Smooth muscle cell (in vitro differentiated cells): ENCODE results near the gene FMN1. TPM values are rescaled to one million over a fixed set of nuclear protein-coding genes. Genes with fewer than 3 reads are reported as not detected.
"Not testable (repeated sequence)": the region's sequence is repeated elsewhere in the genome, so short reads cannot be mapped to it uniquely, and the experiment has no call there.

Source experiments
- DNase-seq: peaks from one replicate; lab custom pipeline; 2025; ENCODE audit not compliant: unreplicated experiment; lab: John Stamatoyannopoulos, UW
- H2AFZ ChIP-seq: fragments of 200-600 bp; sonication (generic); 2 replicates; pipeline ENCODE4 v1.6.0; 2016; ENCODE audit warnings: antibody characterized with exemption, low read depth, mild to moderate bottlenecking
- H3F3A ChIP-seq: fragments of 200-600 bp; sonication (generic); 2 replicates; pipeline ENCODE4 v1.6.0; 2017; ENCODE audit warnings: antibody characterized with exemption, low read depth
- H3K27ac ChIP-seq: fragments of 200-600 bp; sonication (generic); 2 replicates; pipeline ENCODE4 v1.5.1; 2016; ENCODE audit warnings: low read depth, mild to moderate bottlenecking
- H3K27me3 ChIP-seq: fragments of 200-600 bp; sonication (generic); 2 replicates; pipeline ENCODE4 v1.6.1; 2016; ENCODE audit warnings: low read depth, mild to moderate bottlenecking
- H3K36me3 ChIP-seq: fragments of 200-600 bp; sonication (generic); 2 replicates; pipeline ENCODE4 v1.5.1; 2016; ENCODE audit warnings: low read depth
- H3K4me1 ChIP-seq: fragments of 200-600 bp; sonication (generic); 2 replicates; pipeline ENCODE4 v1.5.1; 2016; ENCODE audit warnings: low read depth
- H3K4me2 ChIP-seq: fragments of 200-600 bp; sonication (generic); 2 replicates; pipeline ENCODE4 v1.6.0; 2016; ENCODE audit warnings: mild to moderate bottlenecking
- H3K4me3 ChIP-seq: fragments of 200-600 bp; sonication (generic); 2 replicates; pipeline ENCODE4 v1.5.1; 2016; ENCODE audit warnings: mild to moderate bottlenecking
- H3K79me2 ChIP-seq: fragments of 200-600 bp; sonication (generic); 2 replicates; pipeline ENCODE4 v1.6.0; 2016; ENCODE audit warnings: low read depth, mild to moderate bottlenecking
- H3K9ac ChIP-seq: fragments of 200-600 bp; sonication (generic); 2 replicates; pipeline ENCODE4 v1.6.0; 2016; ENCODE audit warnings: low read depth
- H3K9me3 ChIP-seq: fragments of 200-600 bp; sonication (generic); replicated peaks from 2 replicates; pipeline ENCODE4 v1.5.1; 2016; ENCODE audit warnings: low read depth
- H4K20me1 ChIP-seq: fragments of 200-600 bp; sonication (generic); 2 replicates; pipeline ENCODE4 v1.6.0; 2016; ENCODE audit warnings: low read depth
- WGBS: methylation state at CpG from one replicate; pipeline ENCODE4 v1.1.7; 2016; ENCODE audit warnings: low lambda C conversion rate; 5-methylcytosine and 5-hydroxymethylcytosine counted together
- polyA plus RNA-seq: library from polyadenylated mRNA; unstranded; fragments of >200 nt; fragmentation: Nextera tagmentation; extraction: Ambion mirVana; gene quantifications from 2 replicates; pipeline ENCODE4 v1.2.1, GENCODE V29; 2016
- total RNA-seq: library from RNA; depleted of rRNA; stranded (reverse); fragments of >200 nt; gene quantifications from 2 replicates; pipeline ENCODE4 v1.2.3, GENCODE V29; 2014
- TF ChIP-seq, protein P1 (sequence below): fragments of 200-600 bp; sonication (generic); IDR thresholded peaks from 2 replicates; pipeline ENCODE4 v1.5.1; 2017; ENCODE audit warnings: borderline replicate concordance, mild to moderate bottlenecking, antibody characterized with exemption; ENCODE audit not compliant: insufficient read depth, poor library complexity, severe bottlenecking

The FMN1 gene
- total and polyA plus RNA-seq, 2 experiments from 2014 or later, result 0.08 to 4.0 TPM

DNA sequence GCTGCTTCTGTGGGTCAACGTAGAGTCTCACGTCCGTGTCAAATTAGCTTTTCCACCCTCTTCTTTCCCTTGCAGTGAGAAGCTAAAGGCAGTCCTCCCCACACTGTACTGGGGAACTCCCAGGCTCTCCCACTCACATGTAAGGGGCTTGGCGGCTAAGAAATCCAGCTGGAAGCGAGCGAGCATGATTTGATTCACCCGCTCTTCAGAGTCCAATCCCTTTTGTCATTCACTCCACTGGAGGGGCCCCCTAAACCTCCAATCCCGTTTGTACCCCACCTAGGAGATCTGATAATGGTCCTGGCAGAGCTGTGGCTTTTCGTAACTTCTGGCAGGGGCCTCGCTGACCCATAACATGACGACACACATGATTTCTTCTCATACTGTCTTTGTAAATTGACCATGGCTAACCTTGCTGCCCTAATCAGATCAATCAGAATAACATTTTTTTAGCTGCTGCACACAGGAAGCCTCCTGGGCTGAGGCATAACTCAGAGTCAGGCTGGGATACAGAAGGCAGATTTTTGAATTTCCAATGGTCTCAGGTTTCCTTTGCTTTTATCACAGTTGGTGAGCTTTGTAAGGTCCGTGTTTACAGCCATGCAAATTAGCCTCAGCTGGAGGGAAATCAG, 241.5 kb downstream of the FMN1 start:
- Histone ChIP-seq H3F3A (no peaks in the 10 kb centered on the region), H3K27me3 (no peaks in the 10 kb centered on the region), H3K79me2 (no peaks in the 10 kb centered on the region), H3K27ac (no peak overlapping the region), H2AFZ (no peak overlapping the region), H3K36me3 (no peaks in the 10 kb centered on the region), H3K4me1 (peaks cover 3% of the 10 kb centered on the region), H3K4me2 (no peak overlapping the region), H3K4me3 (no peak overlapping the region), H3K9ac (no peak overlapping the region), H3K9me3 (no peaks in the 10 kb centered on the region), H4K20me1 (no peaks in the 10 kb centered on the region)
- DNase-seq, result no peak
- WGBS, result 76% methylated on average over 12 of the region's 12 CpGs
- TF ChIP-seq, protein P1, sequence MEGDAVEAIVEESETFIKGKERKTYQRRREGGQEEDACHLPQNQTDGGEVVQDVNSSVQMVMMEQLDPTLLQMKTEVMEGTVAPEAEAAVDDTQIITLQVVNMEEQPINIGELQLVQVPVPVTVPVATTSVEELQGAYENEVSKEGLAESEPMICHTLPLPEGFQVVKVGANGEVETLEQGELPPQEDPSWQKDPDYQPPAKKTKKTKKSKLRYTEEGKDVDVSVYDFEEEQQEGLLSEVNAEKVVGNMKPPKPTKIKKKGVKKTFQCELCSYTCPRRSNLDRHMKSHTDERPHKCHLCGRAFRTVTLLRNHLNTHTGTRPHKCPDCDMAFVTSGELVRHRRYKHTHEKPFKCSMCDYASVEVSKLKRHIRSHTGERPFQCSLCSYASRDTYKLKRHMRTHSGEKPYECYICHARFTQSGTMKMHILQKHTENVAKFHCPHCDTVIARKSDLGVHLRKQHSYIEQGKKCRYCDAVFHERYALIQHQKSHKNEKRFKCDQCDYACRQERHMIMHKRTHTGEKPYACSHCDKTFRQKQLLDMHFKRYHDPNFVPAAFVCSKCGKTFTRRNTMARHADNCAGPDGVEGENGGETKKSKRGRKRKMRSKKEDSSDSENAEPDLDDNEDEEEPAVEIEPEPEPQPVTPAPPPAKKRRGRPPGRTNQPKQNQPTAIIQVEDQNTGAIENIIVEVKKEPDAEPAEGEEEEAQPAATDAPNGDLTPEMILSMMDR, result no peak

DNA sequence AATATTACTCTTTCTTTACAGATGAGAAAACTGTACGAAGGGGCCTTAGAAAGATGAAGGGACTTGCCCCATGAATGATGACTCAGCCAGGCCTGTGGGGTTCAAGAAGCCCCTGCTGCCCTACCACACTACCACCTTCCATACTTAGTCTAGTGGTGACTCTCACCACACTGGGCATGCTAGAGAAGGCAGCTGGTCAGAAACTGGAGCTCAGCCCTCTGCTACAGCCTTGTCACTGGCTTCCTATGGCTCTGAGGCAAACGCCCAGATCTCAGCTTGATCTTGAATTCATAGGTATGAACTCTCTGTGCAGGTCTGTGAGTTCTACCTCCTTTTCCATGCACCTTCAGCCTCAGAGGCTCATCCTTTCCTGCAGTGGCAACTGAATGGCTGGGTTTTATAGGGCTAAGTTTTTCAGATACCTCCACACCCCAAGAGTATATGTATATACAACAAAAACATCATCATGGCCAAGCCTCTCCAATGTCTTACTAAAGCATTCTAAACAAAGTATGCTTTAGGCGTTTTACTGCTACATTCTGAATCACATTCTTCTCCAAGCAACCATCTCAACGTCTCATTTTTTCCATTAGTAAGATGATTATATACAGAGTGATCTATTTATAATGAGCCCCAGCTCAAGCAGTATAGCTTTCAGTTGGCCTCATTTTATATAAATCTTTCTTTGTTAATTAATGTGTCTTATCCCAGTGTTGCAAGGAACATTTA, 242.6 kb downstream of the FMN1 start:
- no peak overlapping the region for H3K4me3 ChIP-seq
- H3K4me2 ChIP-seq, result no peak overlapping the region
- no peak for DNase-seq
- H3K79me2 ChIP-seq, result no peaks in the 10 kb centered on the region
- no peaks in the 10 kb centered on the region for H3K9me3 ChIP-seq
- TF ChIP-seq, protein P1, result no peak
- H3K27ac ChIP-seq, result no peak overlapping the region
- no peaks in the 10 kb centered on the region for H3F3A ChIP-seq
- no peak overlapping the region for H2AFZ ChIP-seq
- H3K36me3 ChIP-seq, result no peaks in the 10 kb centered on the region
- WGBS, result 92% methylated on average over 4 of the region's 4 CpGs
- H3K9ac ChIP-seq, result no peak overlapping the region
- no peaks in the 10 kb centered on the region for H3K27me3 ChIP-seq
- H3K4me1 ChIP-seq, result peaks cover 3% of the 10 kb centered on the region
- H4K20me1 ChIP-seq, result no peaks in the 10 kb centered on the region

DNA sequence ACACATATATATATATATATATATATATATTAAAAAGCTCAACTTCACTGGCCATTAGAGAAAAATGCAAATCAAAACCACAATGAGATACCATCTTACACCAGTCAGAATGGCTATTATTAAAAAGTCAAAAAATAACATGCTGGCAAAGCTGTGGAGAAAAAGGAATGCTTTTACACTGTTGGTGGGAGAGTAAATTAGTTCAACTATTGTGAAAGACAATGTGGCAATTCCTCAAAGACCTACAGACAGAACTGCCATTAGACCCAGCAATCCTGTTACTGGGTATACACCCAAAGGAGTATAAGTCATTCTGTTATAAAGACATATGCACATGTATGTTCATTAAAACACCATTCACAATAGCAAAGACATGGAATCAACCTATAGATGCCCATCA, 244.5 kb downstream of the FMN1 start:
- not testable (repeated sequence) for H3F3A ChIP-seq, H3K4me2 ChIP-seq, H3K79me2 ChIP-seq, H3K36me3 ChIP-seq, H3K9me3 ChIP-seq, DNase-seq, H4K20me1 ChIP-seq, H3K27me3 ChIP-seq, H3K9ac ChIP-seq, H3K4me1 ChIP-seq, H2AFZ ChIP-seq, H3K4me3 ChIP-seq, H3K27ac ChIP-seq

DNA sequence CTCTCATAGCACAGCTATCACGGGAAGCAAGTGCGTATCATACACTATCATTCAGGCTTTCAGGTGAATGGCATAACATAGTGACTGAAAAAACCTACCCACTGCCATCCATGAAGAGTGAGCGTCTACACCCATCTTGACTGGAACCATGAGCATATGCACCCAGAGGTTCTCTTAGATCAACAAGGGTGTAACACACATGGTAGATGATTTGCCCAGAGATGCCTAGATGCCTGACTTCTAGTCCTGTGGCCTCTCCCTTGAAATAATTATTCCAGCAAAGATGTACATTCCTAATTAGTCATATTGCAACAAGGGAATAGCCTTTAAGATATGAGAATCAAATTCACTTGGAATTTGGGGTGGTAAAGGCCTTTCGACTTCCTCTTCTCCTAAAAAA, 248.3 kb downstream of the FMN1 start:
- 96% methylated on average over 4 of the region's 4 CpGs for WGBS
- Histone ChIP-seq H3K4me1 (no peaks in the 10 kb centered on the region), H4K20me1 (no peaks in the 10 kb centered on the region), H3K4me2 (no peak overlapping the region), H3K4me3 (no peak overlapping the region), H3K79me2 (no peaks in the 10 kb centered on the region), H3K36me3 (no peaks in the 10 kb centered on the region), H3K9me3 (no peaks in the 10 kb centered on the region), H2AFZ (no peak overlapping the region), H3K27ac (no peak overlapping the region), H3K27me3 (no peaks in the 10 kb centered on the region), H3F3A (no peaks in the 10 kb centered on the region), H3K9ac (no peak overlapping the region)
- no peak for DNase-seq
- TF ChIP-seq, protein P1, result no peak
